WERI-Rb-1 (cell line): ENCODE measurements around the gene ALG5.

Experiments used
- DNase-seq: peaks from one replicate; pipeline ENCODE4 v3.0.0-alpha.2; 2020
- H3K27ac ChIP-seq: fragments of 250-450 bp; sonication (Bioruptor Pico); 2 replicates; pipeline ENCODE4 v1.5.1; 2020; ENCODE audit warnings: mild to moderate bottlenecking, moderate library complexity
- H3K27me3 ChIP-seq: fragments of 250-450 bp; sonication (Bioruptor Pico); 2 replicates; pipeline ENCODE4 v1.5.1; 2021; ENCODE audit warnings: mild to moderate bottlenecking, low read depth, moderate library complexity; ENCODE audit not compliant: insufficient read depth, severe bottlenecking
- H3K36me3 ChIP-seq: fragments of 250-450 bp; sonication (Bioruptor Pico); 2 replicates; pipeline ENCODE4 v1.5.1; 2020; ENCODE audit warnings: mild to moderate bottlenecking, moderate library complexity
- H3K4me3 ChIP-seq: 2 replicates; pipeline ENCODE4 v1.5.1; 2011; ENCODE audit warnings: low read depth, mild to moderate bottlenecking, control low read depth, low read length
- H3K9me3 ChIP-seq: fragments of 250-450 bp; sonication (Bioruptor Pico); 2 replicates; pipeline ENCODE4 v1.5.1; 2021; ENCODE audit warnings: mild to moderate bottlenecking, moderate library complexity; ENCODE audit not compliant: severe bottlenecking
- CTCF ChIP-seq: IDR thresholded peaks from 2 replicates; pipeline ENCODE4 v1.5.1; 2011; ENCODE audit warnings: low read depth, mild to moderate bottlenecking, control low read depth, inconsistent platforms, low read length

Gene ALG5

GRCh38 chr13:37037241-37037640, 38.1 kb upstream of the ALG5 start:
- DNase-seq: no peak
- Histone ChIP-seq H3K27ac (no peak overlapping the region), H3K27me3 (no peaks in the 10 kb centered on the region), H3K4me3 (no peak overlapping the region), H3K36me3 (peaks cover 6% of the 10 kb centered on the region), H3K9me3 (no peaks in the 10 kb centered on the region)
- no peak for TF ChIP-seq CTCF

- no peaks in the 10 kb centered on the region; the same call in 1 of the 2 replicates for H3K36me3 ChIP-seq
Observed at GRCh38 chr13:37029617-37030016, 30.5 kb upstream of the ALG5 start.

GRCh38 chr13:37027639-37028038, 28.5 kb upstream of the ALG5 start:
- peaks cover 6% of the 10 kb centered on the region for H3K36me3 ChIP-seq

More at GRCh38 chr13:37029617-37030016, 30.5 kb upstream of the ALG5 start:
- DNase-seq: no peak
- no peak for TF ChIP-seq CTCF
- Histone ChIP-seq H3K27ac (no peak overlapping the region), H3K9me3 (no peaks in the 10 kb centered on the region), H3K4me3 (no peak overlapping the region), H3K27me3 (no peaks in the 10 kb centered on the region)

GRCh38 chr13:37026771-37027170, 27.6 kb upstream of the ALG5 start:
- Histone ChIP-seq H3K27ac (no peak overlapping the region), H3K4me3 (no peak overlapping the region), H3K27me3 (no peaks in the 10 kb centered on the region), H3K9me3 (no peaks in the 10 kb centered on the region), H3K36me3 (peaks cover 6% of the 10 kb centered on the region)
- no peak for TF ChIP-seq CTCF
- DNase-seq: no peak

More at GRCh38 chr13:37027639-37028038, 28.5 kb upstream of the ALG5 start:
- H3K27me3 ChIP-seq: no peaks in the 10 kb centered on the region
- no peak for DNase-seq
- H3K27ac ChIP-seq: no peak overlapping the region
- no peak for TF ChIP-seq CTCF
- H3K9me3 ChIP-seq: no peaks in the 10 kb centered on the region
- H3K4me3 ChIP-seq: no peak overlapping the region

- TF ChIP-seq CTCF: no peak
- H3K4me3 ChIP-seq: no peak overlapping the region
- no peak for DNase-seq
- H3K9me3 ChIP-seq: no peaks in the 10 kb centered on the region
- peaks cover 6% of the 10 kb centered on the region for H3K36me3 ChIP-seq
- no peak overlapping the region for H3K27ac ChIP-seq
- no peaks in the 10 kb centered on the region for H3K27me3 ChIP-seq
Observed at GRCh38 chr13:37023871-37024270, 24.7 kb upstream of the ALG5 start.

GRCh38 chr13:37014609-37015008, 15.5 kb upstream of the ALG5 start:
- Histone ChIP-seq H3K27ac (no peak overlapping the region), H3K36me3 (peaks cover 17% of the 10 kb centered on the region), H3K27me3 (no peaks in the 10 kb centered on the region), H3K4me3 (no peak overlapping the region), H3K9me3 (no peaks in the 10 kb centered on the region)
- TF ChIP-seq CTCF: no peak
- no peak for DNase-seq
